DOHH2 (cell line): ENCODE results near the gene SPAG6.

ENCODE experiments used
- H3F3A ChIP-seq: fragments of 200-600 bp; sonication (generic), shearing (Covaris generic); 2 replicates; pipeline ENCODE4 v1.6.0; 2016; ENCODE audit warnings: antibody characterized with exemption, mild to moderate bottlenecking; ENCODE audit not compliant: control insufficient read depth, insufficient read depth
- H3K27ac ChIP-seq: fragments of 200-600 bp; sonication (generic); 2 replicates; pipeline ENCODE4 v1.5.1; 2014; ENCODE audit warnings: low read depth, mild to moderate bottlenecking, low read length, moderate library complexity
- H3K27me3 ChIP-seq: fragments of 200-600 bp; sonication (generic); 2 replicates; pipeline ENCODE4 v1.6.1; 2014; ENCODE audit warnings: mild to moderate bottlenecking, low read length, mixed read lengths; ENCODE audit not compliant: control insufficient read depth
- H3K36me3 ChIP-seq: fragments of 200-600 bp; sonication (generic); 2 replicates; pipeline ENCODE4 v1.6.1; 2014; ENCODE audit warnings: mild to moderate bottlenecking, low read length, moderate library complexity, mixed read lengths; ENCODE audit not compliant: control insufficient read depth
- H3K4me1 ChIP-seq: fragments of 200-600 bp; sonication (generic); 2 replicates; pipeline ENCODE4 v1.6.1; 2014; ENCODE audit warnings: mild to moderate bottlenecking, low read length, mixed read lengths; ENCODE audit not compliant: control insufficient read depth
- H3K4me2 ChIP-seq: fragments of 200-600 bp; sonication (generic); 2 replicates; pipeline ENCODE4 v1.6.0; 2014; ENCODE audit warnings: mild to moderate bottlenecking, low read length, moderate library complexity
- H3K4me3 ChIP-seq: fragments of 200-600 bp; sonication (generic); 2 replicates; pipeline ENCODE4 v1.5.1; 2014; ENCODE audit warnings: mild to moderate bottlenecking, low read length, mixed read lengths
- H3K79me2 ChIP-seq: fragments of 200-600 bp; sonication (generic); 2 replicates; pipeline ENCODE4 v1.6.1; 2014; ENCODE audit warnings: mild to moderate bottlenecking, low read length, mixed read lengths; ENCODE audit not compliant: control insufficient read depth
- H3K9me2 ChIP-seq: fragments of 200-600 bp; sonication (generic); replicated peaks from 2 replicates; pipeline ENCODE4 v1.6.1; 2014; ENCODE audit warnings: mild to moderate bottlenecking, low read length, mixed read lengths; ENCODE audit not compliant: control insufficient read depth
- H3K9me3 ChIP-seq: fragments of 200-600 bp; sonication (generic); 2 replicates; pipeline ENCODE4 v1.6.1; 2014; ENCODE audit warnings: antibody characterized with exemption, low read length, mixed read lengths; ENCODE audit not compliant: control insufficient read depth, insufficient read depth
- H4K20me1 ChIP-seq: fragments of 200-600 bp; sonication (generic); 2 replicates; pipeline ENCODE4 v1.6.0; 2014; ENCODE audit warnings: low read depth, mild to moderate bottlenecking, antibody characterized with exemption, low read length, moderate library complexity; ENCODE audit not compliant: control insufficient read depth, insufficient read depth
- CTCF ChIP-seq: fragments of 200-600 bp; sonication (generic); IDR thresholded peaks from one replicate; pipeline ENCODE4 v1.5.1; 2014; ENCODE audit warnings: antibody characterized with exemption, mild to moderate bottlenecking, low read depth, low read length; ENCODE audit not compliant: poor library complexity, severe bottlenecking
- EZH2phosphoT487 ChIP-seq: fragments of 200-600 bp; sonication (generic); IDR thresholded peaks from 2 replicates; pipeline ENCODE4 v1.6.1; 2017; ENCODE audit warnings: borderline replicate concordance, mild to moderate bottlenecking, antibody characterized with exemption, low read length, moderate library complexity, mixed read lengths

SPAG6 gene

GRCh38 chr10:22342421-22342820 is 2.9 kb upstream of the SPAG6 start:
- H4K20me1 ChIP-seq: no peaks in the 10 kb centered on the region
- TF ChIP-seq EZH2phosphoT487: no peak; the same call in 1 of the 2 replicates
- no peak for TF ChIP-seq CTCF
- H3K79me2 ChIP-seq: no peaks in the 10 kb centered on the region
- peaks cover 61% of the 10 kb centered on the region for H3K27me3 ChIP-seq
- H3K27ac ChIP-seq: no peak overlapping the region
- H3K9me2 ChIP-seq: no peaks in the 10 kb centered on the region
- H3F3A ChIP-seq: peaks cover 23% of the 10 kb centered on the region
- no peak overlapping the region for H3K4me3 ChIP-seq
- H3K9me3 ChIP-seq: no peaks in the 10 kb centered on the region
- H3K36me3 ChIP-seq: no peaks in the 10 kb centered on the region
- peaks cover 61% of the 10 kb centered on the region for H3K4me1 ChIP-seq
- H3K4me2 ChIP-seq: no peak overlapping the region

- no peaks in the 10 kb centered on the region for H4K20me1 ChIP-seq
Measured at GRCh38 chr10:22343731-22344130, 1.6 kb upstream of the SPAG6 start.

GRCh38 chr10:22344249-22344648 is 1.0 kb upstream of the SPAG6 start:
- Histone ChIP-seq H3K27ac (peak overlapping the region; percentile 66), H3K9me3 (no peaks in the 10 kb centered on the region), H3K27me3 (peaks cover 43% of the 10 kb centered on the region)

More at GRCh38 chr10:22343731-22344130, 1.6 kb upstream of the SPAG6 start:
- Histone ChIP-seq H3K36me3 (no peaks in the 10 kb centered on the region), H3K27ac (peak overlapping the region; percentile 66), H3K27me3 (peaks cover 48% of the 10 kb centered on the region), H3K4me2 (peak overlapping the region; percentile 65), H3K4me3 (peak overlapping the region; percentile 48), H3K9me3 (no peaks in the 10 kb centered on the region), H3K4me1 (peaks cover 54% of the 10 kb centered on the region), H3F3A (peaks cover 16% of the 10 kb centered on the region; the same call in 1 of the 2 replicates), H3K9me2 (no peaks in the 10 kb centered on the region), H3K79me2 (no peaks in the 10 kb centered on the region)
- TF ChIP-seq CTCF: no peak
- TF ChIP-seq EZH2phosphoT487: no peak

More at GRCh38 chr10:22344249-22344648, 1.0 kb upstream of the SPAG6 start:
- no peaks in the 10 kb centered on the region for H4K20me1 ChIP-seq
- H3K4me2 ChIP-seq: peak overlapping the region; percentile 65
- no peak for TF ChIP-seq EZH2phosphoT487
- no peak for TF ChIP-seq CTCF
- H3K4me1 ChIP-seq: peaks cover 51% of the 10 kb centered on the region
- no peaks in the 10 kb centered on the region for H3K79me2 ChIP-seq
- no peaks in the 10 kb centered on the region for H3K36me3 ChIP-seq
- H3K4me3 ChIP-seq: peak overlapping the region; percentile 48
- peaks cover 16% of the 10 kb centered on the region; the same call in 1 of the 2 replicates for H3F3A ChIP-seq
- no peaks in the 10 kb centered on the region for H3K9me2 ChIP-seq
